Lung (tissue), 12 donors: ENCODE results near the gene ATP10A. TPM values are rescaled to one million over a fixed set of nuclear protein-coding genes. Genes with fewer than 3 reads are reported as not detected.

Experiments used
- ATAC-seq: fragments of 200-7000 bp; cut with Tn5 transposase; one replicate; pipeline ENCODE4 v1.9.1; 2020; ENCODE audit warnings: moderate number of reproducible peaks; ENCODE audit not compliant: insufficient read depth, low FRiP score
- DNase-seq, 3 donors: peaks; one replicate each; pipeline ENCODE4 v3.0.0-alpha.2; 2013 to 2017
- H3K27ac ChIP-seq, 2 donors: one replicate each; pipeline ENCODE4 v1.5.1; 2013; ENCODE audit warnings: mild to moderate bottlenecking in 2 of 2, moderate library complexity in 2 of 2, control low read depth in 1 of 2, inconsistent platforms in 1 of 2, low read depth in 1 of 2, low read length in 1 of 2
- H3K27me3 ChIP-seq, 3 donors: one replicate each; pipeline ENCODE4 v1.5.1; 2013; ENCODE audit warnings: low read length in 2 of 3; ENCODE audit not compliant: control insufficient read depth in 3 of 3, insufficient read depth in 3 of 3
- H3K36me3 ChIP-seq, 4 donors: one replicate each; pipeline ENCODE4 v1.5.1; 2013; ENCODE audit warnings: low read length in 4 of 4, mild to moderate bottlenecking in 1 of 4, moderate library complexity in 1 of 4; ENCODE audit not compliant: control insufficient read depth in 4 of 4, insufficient read depth in 4 of 4
- H3K4me1 ChIP-seq, 5 donors: one replicate each; pipeline ENCODE4 v1.5.1; 2013; ENCODE audit warnings: low read length in 5 of 5, mild to moderate bottlenecking in 2 of 5, moderate library complexity in 1 of 5; ENCODE audit not compliant: control insufficient read depth in 5 of 5, insufficient read depth in 5 of 5
- H3K4me3 ChIP-seq: one replicate; pipeline ENCODE4 v1.5.1; 2013; ENCODE audit warnings: mild to moderate bottlenecking, control low read depth, moderate library complexity
- H3K9ac ChIP-seq, 2 donors: one replicate each; pipeline ENCODE4 v1.5.1; 2013; ENCODE audit warnings: low read length in 2 of 2, control low read depth in 1 of 2; ENCODE audit not compliant: insufficient read depth in 1 of 2
- H3K9me3 ChIP-seq, 4 donors: one replicate each; pipeline ENCODE4 v1.5.1; 2013; ENCODE audit warnings: low read length in 3 of 4, mild to moderate bottlenecking in 1 of 4, moderate library complexity in 1 of 4; ENCODE audit not compliant: control insufficient read depth in 4 of 4, insufficient read depth in 3 of 4
- WGBS, 2 donors: extraction: QIAGEN DNeasy Blood & Tissue Kit; methylation state at CpG; one replicate each; pipeline ENCODE4 v1.1.7; 2013; 5-methylcytosine and 5-hydroxymethylcytosine counted together
- polyA plus RNA-seq, 2 donors: library from polyadenylated mRNA; stranded (reverse); fragments of 200-250 nt; gene quantifications; one replicate each; pipeline ENCODE4 v1.2.1, GENCODE V29; 2013
- total RNA-seq, 2 donors: library from RNA; depleted of rRNA in 1 of 2; stranded (reverse); fragments of >200 nt in 1 of 2; gene quantifications; one replicate each; pipeline ENCODE4 v1.2.1, GENCODE V29; 2014 to 2021
- TF ChIP-seq, protein P1 (sequence below): IDR thresholded peaks from 2 replicates; pipeline ENCODE4 v1.5.1; 2012; ENCODE audit warnings: mild to moderate bottlenecking; ENCODE audit errors: control extremely low read depth, extremely low read depth
- donor health status: control.
- donor health status: control.
- donor health status: Bipolar disorder and iron deficiency.
- donor health status: healthy.
- donor health status: DM: yes; HTN: yes; CAD: no.

ATP10A gene
- total and polyA plus RNA-seq, 4 donors, result 4.5 to 33.7 (median 6.2) TPM

- Histone ChIP-seq H3K27me3 (no peaks in the 10 kb centered on the region), H3K4me1 (no peaks in the 10 kb centered on the region), H3K36me3 (peaks cover 0 to 21% (median 0%) of the 10 kb centered on the region in 4 donors), H3K27ac (no peak overlapping the region), H3K4me3 (no peak overlapping the region), H3K9me3 (no peaks in the 10 kb centered on the region), H3K9ac (no peak overlapping the region)
- ATAC-seq (no peak), DNase-seq (no peak)
- WGBS, 2 donors, result 68 to 74% methylated on average over 9 of the region's 9 CpGs
- TF ChIP-seq, protein P1, sequence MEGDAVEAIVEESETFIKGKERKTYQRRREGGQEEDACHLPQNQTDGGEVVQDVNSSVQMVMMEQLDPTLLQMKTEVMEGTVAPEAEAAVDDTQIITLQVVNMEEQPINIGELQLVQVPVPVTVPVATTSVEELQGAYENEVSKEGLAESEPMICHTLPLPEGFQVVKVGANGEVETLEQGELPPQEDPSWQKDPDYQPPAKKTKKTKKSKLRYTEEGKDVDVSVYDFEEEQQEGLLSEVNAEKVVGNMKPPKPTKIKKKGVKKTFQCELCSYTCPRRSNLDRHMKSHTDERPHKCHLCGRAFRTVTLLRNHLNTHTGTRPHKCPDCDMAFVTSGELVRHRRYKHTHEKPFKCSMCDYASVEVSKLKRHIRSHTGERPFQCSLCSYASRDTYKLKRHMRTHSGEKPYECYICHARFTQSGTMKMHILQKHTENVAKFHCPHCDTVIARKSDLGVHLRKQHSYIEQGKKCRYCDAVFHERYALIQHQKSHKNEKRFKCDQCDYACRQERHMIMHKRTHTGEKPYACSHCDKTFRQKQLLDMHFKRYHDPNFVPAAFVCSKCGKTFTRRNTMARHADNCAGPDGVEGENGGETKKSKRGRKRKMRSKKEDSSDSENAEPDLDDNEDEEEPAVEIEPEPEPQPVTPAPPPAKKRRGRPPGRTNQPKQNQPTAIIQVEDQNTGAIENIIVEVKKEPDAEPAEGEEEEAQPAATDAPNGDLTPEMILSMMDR, result no peak
These were observed 185.2 kb downstream of the ATP10A start for GRCh38 chr15:25677719-25678499.

- DNase-seq, result no peak
- Histone ChIP-seq H3K9ac (no peak overlapping the region), H3K9me3 (no peaks in the 10 kb centered on the region), H3K27ac (no peak overlapping the region), H3K4me1 (peaks cover 0 to 3% (median 2%) of the 10 kb centered on the region in 5 donors), H3K27me3 (no peaks in the 10 kb centered on the region), H3K36me3 (peaks cover 0 to 19% (median 0%) of the 10 kb centered on the region in 4 donors), H3K4me3 (no peak overlapping the region)
- WGBS, 2 donors, result 91 to 92% methylated on average over 8 of the region's 8 CpGs
- TF ChIP-seq, protein P1, result no peak
- ATAC-seq, result no peak
These were observed 187.1 kb downstream of the ATP10A start for GRCh38 chr15:25676070-25676469.

- Histone ChIP-seq H3K27me3 (no peaks in the 10 kb centered on the region), H3K4me1 (peaks cover 0 to 10% (median 2%) of the 10 kb centered on the region in 5 donors), H3K9ac (no peak overlapping the region), H3K9me3 (no peaks in the 10 kb centered on the region), H3K36me3 (peaks cover 0 to 14% (median 0%) of the 10 kb centered on the region in 4 donors), H3K27ac (no peak overlapping the region), H3K4me3 (no peak overlapping the region)
- TF ChIP-seq, protein P1, result no peak
- WGBS, 2 donors, result 74 to 77% methylated on average over 8 of the region's 8 CpGs
- no peak for ATAC-seq
- DNase-seq, result no peak
These were observed 187.7 kb downstream of the ATP10A start for GRCh38 chr15:25675396-25675795.

GRCh38 chr15:25674913-25675312 lies 188.2 kb downstream of the ATP10A start:
- Histone ChIP-seq H3K4me3 (no peak overlapping the region), H3K27me3 (no peaks in the 10 kb centered on the region), H3K36me3 (peaks cover 0 to 13% (median 0%) of the 10 kb centered on the region in 4 donors), H3K27ac (no peak overlapping the region), H3K4me1 (peaks cover 0 to 14% (median 4%) of the 10 kb centered on the region in 5 donors), H3K9me3 (no peaks in the 10 kb centered on the region), H3K9ac (no peak overlapping the region)
- no peak for DNase-seq
- 78 to 87% methylated on average over 12 of the region's 12 CpGs for WGBS, 2 donors
- no peak for ATAC-seq
- TF ChIP-seq, protein P1, result no peak
